HG03159 (cell line): ENCODE measurements around the gene NRL.

ENCODE experiments used
- ATAC-seq: cut with Tn5 transposase; IDR thresholded peaks from one replicate; pipeline ENCODE4 v1.9.1; 2021; ENCODE audit warnings: mild to moderate bottlenecking, moderate library complexity; ENCODE audit not compliant: unreplicated experiment

Gene NRL

DNA sequence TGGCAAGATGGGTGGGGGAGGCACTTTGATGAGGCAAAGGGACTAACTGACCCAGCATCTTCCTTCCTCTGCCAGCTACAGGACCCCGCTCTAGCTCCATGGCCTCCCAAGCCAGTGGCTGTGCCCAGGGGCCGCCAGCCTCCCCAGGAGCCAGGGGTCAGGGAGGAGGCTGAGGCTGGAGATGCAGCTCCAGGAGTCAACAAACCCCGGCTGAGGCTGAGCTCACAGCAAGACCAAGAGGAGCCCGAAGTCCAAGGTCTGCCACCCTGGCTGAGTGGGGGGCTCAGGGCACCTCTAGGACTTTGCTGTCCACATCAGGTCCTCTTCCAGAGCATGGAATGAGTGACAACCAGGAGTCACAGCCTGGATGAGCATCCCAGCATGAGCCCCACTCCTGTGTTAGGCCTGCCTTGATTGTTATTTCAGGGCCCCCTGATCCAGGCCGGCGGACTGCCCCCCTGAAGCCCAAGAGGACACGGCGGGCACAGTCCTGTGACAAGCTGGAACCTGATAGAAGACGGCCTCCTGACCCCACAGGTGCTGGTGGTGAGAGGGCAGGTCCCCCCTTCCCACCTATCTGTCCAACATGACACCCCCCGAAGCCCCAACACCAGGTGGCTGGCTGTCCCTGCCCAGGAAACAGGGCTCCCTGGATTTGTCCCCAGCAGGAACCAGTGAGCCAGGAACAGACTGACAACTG lies 45.9 kb downstream of the NRL start:
- no peak for ATAC-seq

DNA sequence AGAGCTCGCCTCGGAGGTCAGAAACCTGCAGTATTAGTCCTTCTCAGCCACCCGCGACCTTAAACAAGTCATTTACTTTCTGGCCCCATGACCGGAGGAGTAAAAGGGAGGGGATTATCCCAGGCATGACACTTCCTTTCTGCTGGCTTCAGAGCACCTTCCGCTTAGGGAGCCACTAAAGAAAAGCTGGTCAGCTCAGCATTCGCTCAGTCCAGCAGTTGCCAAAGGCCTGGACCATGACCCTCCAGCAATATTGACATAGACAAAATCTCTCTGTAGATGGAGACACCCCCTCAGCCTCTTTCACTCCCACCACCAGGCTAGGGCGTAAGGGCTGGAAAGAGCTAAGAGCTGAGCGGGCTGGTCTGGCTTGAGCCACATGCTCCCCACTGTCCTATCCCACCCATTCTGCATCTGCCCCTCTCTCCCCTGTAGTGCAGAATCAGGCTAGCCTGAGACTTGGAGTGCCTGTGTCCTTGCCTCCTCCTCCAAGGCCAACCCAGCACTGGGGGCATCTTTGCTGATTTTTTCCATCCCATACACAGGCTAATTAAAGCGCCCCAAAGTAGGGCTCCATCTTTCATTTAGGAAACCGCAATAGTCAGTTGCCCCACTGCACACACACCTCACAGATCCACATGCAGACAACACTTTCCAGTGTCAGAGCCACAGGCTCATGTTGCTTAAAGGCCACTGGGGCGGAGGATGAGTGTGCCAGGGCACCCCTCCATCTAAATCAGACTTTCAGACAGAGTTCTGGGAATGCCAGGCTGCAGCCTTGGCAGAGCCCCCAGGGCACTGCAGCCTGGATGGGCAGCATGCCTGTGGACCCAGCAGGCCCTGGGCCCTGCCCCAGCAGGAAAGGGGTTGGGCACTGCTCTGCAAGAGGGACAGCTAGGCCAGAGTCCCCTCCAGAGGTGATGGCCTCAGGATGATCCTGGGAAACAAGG lies 47.3 kb downstream of the NRL start:
- ATAC-seq: no peak

DNA sequence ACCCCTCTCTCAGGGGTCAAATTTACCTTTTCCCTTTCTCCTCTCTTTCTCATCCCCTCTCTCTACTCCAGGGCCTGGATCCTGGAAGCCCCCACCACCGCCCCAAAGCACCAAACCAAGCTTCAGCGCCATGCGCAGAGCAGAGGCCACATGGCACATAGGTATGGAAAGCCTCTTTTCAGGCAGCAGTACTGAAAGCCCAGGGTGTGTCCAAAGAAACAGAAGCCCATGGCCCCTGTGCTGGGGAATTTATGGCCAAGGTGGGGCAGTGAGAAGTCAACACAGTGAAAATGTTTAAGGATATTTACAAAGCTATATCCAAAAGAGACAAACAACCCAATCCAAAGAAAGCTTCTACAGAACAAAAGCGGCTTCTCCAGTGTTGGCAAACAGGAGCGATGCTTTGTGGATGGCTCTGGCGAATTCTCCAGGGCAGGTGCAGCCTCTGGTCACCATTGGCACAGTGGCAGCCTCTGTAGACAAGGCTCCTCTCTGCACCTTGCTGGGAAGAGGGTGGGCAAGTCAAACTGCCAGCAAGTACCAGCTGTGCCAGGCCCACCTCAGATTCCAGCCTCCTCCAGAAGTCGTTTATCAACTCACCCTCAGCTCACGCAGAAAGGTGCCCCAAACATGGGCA lies 48.1 kb downstream of the NRL start:
- ATAC-seq: no peak

DNA sequence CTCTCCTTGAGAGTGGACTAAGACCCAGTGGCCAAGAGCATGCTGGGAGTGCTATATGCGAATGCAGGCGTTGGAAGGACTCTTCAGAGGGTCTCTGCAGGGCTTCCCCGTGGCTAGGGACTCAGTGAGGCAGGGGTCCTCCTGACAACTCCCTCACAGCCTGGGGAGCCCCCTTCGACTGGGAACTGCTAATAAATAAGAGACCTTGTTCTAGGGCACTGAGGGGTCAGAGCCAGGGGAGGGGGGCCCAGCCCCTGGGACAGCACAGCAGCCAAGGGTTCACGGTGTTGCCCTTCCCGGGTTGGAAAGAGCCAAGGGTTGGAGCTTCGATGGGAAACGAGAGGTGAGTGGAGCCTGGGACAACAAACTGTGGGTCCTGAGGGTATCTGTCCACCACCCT lies 49.3 kb downstream of the NRL start:
- ATAC-seq: no peak

DNA sequence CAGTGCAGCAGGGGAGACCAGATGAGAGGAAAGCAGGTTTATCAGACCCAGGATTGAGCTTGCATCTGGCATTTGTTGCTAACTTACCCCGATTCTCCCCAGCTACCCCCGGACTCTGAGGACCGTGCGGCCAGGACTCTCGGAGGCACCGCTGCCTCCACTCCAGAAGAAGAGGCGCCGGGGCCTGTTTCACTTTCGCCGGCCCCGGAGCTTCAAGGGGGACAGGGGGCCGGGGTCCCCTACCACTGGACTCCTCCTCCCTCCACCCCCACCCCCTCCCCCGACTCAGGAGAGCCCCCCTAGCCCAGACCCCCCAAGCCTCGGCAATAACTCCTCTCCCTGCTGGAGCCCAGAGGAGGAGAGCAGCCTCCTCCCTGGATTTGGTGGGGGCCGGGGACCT lies 49.9 kb downstream of the NRL start:
- ATAC-seq: no peak

DNA sequence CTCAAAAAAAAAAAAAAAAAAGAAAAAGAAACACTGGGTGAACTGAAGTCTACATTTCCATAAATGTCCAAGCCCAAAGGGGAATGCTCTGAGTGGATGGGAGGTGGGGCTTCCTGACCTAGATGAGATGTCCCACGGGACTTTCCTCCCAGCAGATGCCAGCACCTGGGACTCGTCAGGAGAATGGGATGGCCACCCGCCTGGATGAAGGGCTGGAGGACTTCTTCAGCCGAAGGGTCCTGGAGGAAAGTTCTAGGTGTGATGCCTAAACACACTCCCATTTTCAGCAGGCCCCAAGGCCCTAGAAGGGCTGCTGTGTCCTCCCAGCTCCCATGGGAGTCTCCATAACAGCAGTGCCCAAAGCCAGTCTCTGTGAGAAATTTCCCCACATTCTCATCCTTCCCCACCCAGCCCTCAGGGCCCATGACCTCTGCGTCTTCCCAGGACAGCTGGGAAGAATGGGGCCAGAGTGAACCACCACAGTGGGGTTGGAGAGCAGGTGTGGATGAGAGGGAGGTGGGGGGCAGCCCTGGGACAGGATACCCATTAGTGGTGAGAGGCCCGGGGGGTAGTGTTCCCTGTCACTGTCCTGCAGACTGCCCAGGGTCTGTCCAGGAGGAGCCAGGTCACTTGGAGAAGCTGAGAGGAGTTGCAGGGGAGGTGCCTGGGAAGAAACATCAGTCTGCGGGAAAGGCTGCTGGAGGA lies 50.5 kb downstream of the NRL start:
- no peak for ATAC-seq

DNA sequence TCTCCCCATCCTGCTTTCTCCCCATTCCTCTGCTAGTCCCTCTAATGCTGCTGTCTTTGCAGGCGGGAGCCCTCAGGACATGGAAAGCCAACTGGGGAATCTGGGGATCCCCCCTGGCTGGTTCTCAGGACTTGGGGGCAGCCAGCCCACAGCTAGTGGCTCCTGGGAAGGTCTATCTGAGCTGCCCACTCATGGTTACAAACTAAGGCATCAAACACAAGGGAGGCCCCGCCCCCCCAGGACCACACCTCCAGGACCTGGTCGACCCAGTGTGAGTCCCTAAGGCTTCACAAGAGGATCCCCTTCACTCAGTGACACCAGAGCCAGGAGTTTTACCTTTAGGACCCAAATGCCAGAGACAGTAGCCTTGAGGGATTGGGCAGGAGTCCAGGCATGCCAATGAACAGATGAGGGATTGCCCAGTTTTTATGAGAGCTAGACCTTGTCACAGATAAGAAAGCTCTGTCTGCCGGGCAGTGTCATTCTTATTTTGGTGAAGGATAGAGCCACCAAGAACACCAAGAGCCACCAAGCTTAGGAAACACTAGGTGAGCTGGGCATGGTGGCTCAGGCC lies 51.4 kb downstream of the NRL start:
- ATAC-seq: no peak

DNA sequence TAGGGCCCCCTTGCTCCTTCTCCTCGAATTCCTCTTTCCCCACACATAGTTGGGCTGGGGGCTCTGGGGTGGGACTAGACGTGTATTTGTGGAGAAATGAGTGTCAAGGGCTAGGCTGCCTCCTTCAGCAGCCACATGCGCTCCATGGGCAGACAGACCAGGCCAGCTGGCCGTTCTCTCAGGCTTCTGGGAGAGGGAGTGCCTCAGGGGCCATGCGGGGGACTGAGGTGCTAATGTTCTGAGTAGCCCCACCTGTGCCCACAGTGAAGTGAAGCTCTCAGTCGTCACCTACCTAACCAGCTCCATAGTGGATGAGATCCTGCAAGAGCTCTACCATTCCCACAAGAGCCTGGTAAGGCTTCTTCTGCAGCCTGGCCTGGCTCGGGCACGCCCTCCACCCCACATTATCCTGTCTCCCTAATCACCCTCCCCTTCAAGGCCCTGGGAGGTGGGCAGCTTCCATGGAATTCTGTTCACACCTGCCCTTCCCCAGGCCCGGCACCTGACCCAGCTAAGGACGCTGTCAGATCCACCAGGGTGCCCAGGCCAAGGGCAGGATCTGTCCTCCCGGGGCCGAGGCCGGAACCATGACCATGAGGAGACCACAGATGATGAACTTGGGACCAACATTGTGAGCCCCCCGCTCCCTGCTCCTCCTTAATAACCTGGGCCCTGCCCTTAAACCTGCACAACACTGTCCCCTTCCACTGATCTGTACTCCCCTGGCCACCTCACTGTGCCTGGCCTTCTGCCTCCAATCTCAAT lies 52.4 kb downstream of the NRL start:
- no peak for ATAC-seq

DNA sequence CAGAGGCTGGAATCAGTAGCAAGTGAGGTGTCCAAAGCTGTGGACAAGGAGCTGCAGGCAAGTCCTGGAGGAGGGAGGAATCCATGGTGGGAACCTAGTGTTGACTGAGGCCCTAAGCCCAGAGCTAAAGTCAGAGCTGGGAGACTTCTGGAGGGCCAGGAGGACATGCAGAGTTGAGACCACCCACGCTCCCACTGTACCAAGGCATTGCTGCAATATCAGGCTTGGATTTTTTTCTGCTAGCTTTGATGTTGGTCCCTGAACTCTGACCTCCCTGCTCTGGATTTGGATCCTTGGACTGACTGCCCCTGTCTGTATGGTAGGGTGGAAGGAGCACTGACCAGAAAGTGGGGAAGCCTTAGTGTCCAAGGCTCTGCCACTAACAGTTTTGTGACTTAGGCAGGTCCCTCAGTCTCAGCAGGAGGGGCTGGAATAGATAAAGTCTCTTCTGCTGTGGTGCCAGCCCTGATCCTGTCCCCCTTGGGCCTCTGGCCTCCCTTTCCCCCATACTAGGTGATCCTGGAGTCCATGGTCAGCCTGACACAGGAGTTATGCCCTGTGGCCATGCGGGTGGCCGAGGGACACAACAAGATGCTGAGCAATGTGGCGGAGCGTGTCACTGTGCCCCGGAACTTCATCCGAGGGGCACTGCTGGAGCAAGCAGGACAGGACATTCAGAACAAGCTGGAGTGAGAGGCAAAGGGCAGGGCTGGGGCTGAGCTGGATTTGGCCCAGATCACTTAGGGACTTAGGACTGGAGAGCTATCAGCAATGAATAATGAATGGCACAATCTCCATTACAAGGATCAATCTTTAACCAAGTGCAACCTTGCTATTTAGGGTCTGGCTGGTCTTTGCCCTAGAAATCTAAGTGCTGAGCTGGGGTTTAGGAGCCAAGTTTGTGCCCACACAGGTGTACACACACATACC lies 53.5 kb downstream of the NRL start:
- ATAC-seq: no peak

DNA sequence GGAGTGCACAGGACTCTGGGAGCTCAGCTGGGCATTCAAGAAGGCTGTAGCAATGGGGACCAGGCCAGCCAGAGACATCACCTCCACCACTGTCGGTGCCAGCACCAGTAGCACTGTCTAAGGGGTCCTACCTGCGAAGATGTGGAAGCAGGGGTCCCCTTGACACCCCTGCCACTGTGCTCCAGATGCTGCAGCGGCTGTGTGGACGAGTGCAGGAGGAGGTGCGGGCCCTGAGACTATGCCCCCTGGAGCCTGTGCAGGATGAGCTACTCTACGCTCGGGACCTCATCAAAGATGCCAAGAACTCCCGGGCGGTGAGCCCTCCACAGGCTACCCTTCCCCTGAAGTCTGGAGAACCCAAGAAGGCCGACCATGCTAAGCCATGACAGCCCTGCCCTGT lies 54.3 kb downstream of the NRL start:
- no peak for ATAC-seq

DNA sequence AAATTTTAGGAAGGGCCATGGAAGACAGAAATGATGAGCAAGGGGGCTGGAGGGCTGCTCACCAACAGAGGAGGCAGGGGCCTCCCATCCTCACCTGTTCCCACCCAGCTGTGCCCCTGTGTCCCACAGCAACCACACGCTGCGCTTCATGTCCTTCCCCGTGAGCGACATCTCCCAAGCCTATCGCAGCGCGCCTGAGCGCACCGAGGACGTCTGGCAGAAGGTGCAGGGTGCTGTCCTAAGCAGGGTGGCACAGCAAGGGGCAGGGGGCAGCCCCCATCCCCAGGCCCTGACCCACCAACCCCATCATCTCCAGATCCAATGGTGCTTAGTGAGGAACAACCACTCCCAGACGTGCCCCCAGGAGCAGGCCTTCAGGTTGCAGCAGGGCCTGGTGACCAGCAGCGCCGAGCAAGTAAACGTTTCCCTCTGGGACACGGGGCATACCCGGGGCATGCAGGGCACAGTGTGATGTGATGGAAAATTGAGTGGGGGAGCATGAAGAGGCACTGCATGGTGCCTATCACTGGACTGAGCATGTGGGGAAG lies 54.8 kb downstream of the NRL start:
- ATAC-seq: no peak

DNA sequence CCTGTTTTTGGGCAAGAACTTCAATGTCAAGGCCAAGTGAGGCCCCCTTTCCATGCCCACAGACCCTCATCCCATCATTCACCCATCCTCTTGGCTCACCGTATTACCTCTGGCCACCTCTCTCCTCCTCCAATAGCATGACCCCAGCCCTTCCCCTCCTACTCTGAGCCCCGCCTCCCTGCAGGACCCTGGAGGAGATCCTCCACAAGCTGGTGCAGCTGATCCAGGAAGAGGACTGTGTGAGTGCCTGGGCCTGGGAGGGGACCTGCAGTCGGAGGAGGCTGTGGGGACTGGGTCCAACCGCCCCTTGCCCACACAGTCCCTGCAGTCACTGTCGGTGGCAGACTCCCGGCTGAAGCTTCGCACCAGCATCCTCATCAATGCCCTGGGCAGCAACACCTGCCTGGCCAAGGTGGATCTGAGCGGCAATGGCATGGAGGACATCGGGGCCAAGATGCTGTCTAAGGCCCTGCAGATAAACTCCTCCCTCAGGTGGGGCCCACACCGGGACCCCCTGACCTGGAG lies 55.7 kb downstream of the NRL start:
- ATAC-seq: no peak

DNA sequence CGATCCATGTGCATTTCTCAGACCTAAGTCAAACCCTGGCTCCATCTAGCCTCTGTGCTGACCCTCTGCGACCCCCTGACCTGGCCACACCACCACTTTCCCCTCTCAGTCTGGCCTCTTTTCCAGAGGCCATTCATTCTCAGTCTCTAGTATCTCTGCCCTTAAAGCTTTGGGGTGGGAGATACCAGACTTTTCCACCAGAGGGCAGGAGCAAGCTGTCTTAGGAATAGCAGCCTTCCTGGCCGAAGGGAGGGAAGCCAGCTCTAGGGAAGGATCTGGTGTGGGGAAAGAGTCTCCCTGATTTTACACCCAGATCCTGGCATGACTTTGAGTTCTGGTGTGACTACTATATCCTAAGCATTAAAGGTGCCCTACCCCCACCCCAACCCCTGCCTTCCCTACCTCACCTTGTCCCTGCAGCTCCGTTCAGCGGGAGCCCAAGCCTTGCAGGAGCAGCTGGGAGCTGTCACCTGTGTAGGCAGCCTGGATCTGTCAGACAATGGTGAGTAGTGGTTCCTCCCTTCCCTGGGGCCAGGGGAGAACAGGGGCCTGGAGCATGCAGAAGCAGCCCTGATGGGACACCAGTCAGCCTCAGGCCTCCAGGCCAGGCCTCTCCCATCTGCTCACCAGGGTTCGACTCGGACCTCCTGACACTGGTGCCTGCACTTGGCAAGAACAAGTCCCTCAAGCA lies 56.3 kb downstream of the NRL start:
- peak; percentile 50 for ATAC-seq

DNA sequence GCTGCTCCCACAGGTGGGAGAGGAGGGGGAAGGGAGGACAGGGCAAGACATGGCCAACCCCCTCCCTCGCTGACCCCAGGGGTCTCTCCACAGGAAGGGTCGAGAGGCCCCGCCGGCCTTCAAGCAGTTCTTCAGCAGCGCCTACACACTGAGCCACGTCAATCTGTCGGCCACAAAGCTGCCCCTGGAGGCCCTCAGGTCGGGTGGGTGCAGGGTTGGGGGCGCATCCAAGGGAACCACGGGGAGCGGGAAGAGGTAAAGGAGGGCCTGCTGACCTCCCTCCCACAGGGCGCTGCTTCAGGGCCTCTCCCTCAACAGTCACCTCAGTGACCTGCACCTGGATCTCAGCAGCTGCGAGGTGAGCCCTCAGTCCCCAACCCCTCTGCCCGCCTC lies 56.9 kb downstream of the NRL start:
- no peak for ATAC-seq

DNA sequence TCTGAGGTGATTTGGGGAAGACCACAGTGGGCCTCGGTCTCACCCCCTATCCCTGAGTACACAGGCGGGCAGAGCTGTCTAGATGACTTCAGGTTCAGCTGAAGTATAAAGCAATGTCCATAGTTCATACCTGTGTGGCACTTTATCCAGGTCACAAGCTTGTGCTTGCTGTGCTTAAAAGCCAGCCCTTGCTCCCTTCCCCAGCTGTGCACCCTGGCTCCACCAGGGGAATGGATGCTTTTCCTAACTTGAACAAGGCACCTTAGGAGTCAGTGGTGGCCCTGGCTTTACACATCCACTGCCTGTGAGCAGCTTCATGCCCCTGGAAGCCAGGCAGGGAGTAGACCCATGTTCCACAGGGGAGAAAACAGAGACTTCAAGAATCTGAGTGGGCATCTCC lies 57.5 kb downstream of the NRL start:
- no peak for ATAC-seq

DNA sequence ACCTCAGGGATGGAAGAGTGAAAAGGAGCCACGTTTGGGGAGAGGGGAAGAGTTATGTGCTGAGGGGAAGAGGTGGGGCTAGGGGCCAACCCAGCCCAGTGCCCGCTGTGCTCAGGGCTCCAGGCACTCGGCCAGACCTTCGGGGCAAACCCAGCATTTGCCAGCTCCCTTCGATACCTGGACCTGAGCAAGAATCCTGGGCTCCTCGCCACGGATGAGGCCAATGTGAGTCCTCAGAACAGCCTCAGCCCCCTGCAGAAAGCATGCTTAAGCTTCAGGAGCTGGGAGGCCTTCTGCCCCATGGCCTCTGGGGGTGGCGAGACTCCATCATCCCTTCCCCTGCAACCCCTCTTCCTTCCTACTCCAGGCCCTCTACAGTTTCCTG lies 58.0 kb downstream of the NRL start:
- no peak for ATAC-seq

DNA sequence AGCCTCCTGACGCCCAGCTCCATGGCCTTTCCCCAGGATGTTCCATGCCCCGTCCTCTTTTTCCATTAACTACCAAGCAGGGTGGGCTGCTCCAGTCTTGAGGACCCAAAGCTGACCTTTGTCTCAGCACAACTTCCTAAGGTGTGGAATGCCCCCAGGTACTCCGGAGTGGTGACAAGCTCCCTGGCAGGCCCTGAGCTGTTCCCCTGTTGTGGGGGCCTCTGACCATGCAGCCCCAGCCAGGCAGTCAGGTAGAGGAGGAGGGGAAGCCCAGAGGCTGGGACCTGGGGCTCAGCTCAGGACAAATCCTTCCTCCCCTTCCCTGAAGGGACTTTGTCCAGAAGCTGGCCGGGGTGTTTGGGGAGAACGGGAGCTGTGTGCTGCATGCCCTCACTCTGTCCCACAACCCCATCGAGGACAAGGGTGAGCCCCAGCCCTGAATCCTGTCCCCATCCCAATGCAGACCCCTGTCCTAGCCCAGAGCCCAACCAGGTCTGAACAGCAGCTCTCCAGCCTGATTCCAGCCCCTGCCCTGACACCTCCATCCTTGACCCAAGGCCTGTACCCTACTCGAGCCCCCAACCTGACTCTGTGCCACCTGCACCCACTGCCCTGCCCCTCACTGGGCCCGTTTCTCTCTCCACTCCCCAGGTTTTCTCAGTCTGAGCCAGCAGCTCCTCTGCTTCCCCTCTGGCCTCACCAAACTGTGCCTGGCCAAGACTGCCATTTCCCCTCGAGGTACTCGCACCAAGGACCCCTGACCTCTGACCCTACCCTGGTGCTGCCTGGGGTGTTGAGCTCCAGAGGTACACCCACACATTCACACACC lies 58.6 kb downstream of the NRL start:
- no peak for ATAC-seq
